ENCODE results near the gene TECPR2. TPM values are rescaled to one million over a fixed set of nuclear protein-coding genes. Genes with fewer than 3 reads are reported as not detected.

The TECPR2 gene
- total and polyA plus RNA-seq, 10 of the 15 experiments (the other 5 are each of a cell fraction or from before 2014, with no cell fraction given): 0.15 to 10.0 (median 3.0) TPM

- intact Hi-C loops (cut with micrococcal nuclease; ENCODE audit: unreplicated experiment): no loop called here
These were observed 16.1 kb upstream of the TECPR2 start for GRCh38 chr14:102346645-102347044.

More at GRCh38 chr14:102346645-102347044, 16.1 kb upstream of the TECPR2 start:
- TF ChIP-seq MYC (IDR thresholded peaks at IDR 0.05; ENCODE audit: insufficient read depth, insufficient read length, insufficient replicate concordance, low read length, severe bottlenecking) (no peak), EGR1 (IDR thresholded peaks at IDR 0.05; ENCODE audit: borderline replicate concordance in 1 of 2, low read depth in 2 of 2, low read length in 2 of 2) (no peak), SIN3A (IDR thresholded peaks at IDR 0.05; ENCODE audit: low read depth, low read length) (no peak), SIX5 (IDR thresholded peaks at IDR 0.05; ENCODE audit: low read depth, low read length, severe bottlenecking) (no peak), ZNF687 (IDR thresholded peaks at IDR 0.05) (no peak), SUZ12 (IDR thresholded peaks at IDR 0.05; ENCODE audit: unreplicated experiment) (no peak), SKIL (IDR thresholded peaks at IDR 0.05; ENCODE audit: low read depth, poor library complexity, severe bottlenecking) (no peak), TAF1 (IDR thresholded peaks at IDR 0.05; ENCODE audit: borderline replicate concordance, low read depth, low read length) (no peak), E4F1 (IDR thresholded peaks at IDR 0.05; ENCODE audit: borderline replicate concordance, partially characterized antibody) (no peak), POLR2AphosphoS2 (IDR thresholded peaks at IDR 0.05; ENCODE audit: low read depth, low read length) (no peak), USF1 (IDR thresholded peaks at IDR 0.05; ENCODE audit: borderline replicate concordance, extremely low read length, insufficient read depth, low read depth, low read length) (no peak), ZSCAN29 (IDR thresholded peaks at IDR 0.05) (no peak), NR2F1 (conservative IDR thresholded peaks at IDR 0.05) (no peak), DPF2 (IDR thresholded peaks at IDR 0.05) (no peak)
- Histone ChIP-seq H3K79me2 (ENCODE audit: control insufficient read depth, insufficient read depth, low read length) (no peaks in the 10 kb centered on the region), H3K9ac (ENCODE audit: control insufficient read depth, insufficient read depth, low read length) (no peak overlapping the region), H3K27ac (ENCODE audit: control insufficient read depth, insufficient read depth) (no peak overlapping the region), H3K4me1 (ENCODE audit: control insufficient read depth, insufficient read depth, low read length) (no peaks in the 10 kb centered on the region), H3K4me3 (no peak overlapping the region), H3K36me3 (ENCODE audit: control insufficient read depth in 2 of 2, insufficient read depth in 2 of 2, low read length in 1 of 2) (peaks cover 0 to 13% of the 10 kb centered on the region in 2 experiments; a peak in 3 of 4 replicates), H2AFZ (ENCODE audit: control insufficient read depth, low read depth, low read length) (no peak overlapping the region), H4K20me1 (ENCODE audit: control insufficient read depth, insufficient read depth) (no peaks in the 10 kb centered on the region), H3K9me3 (replicated peaks; ENCODE audit: control insufficient read depth, insufficient read depth, low read length) (no peaks in the 10 kb centered on the region), H3K27me3 (replicated peaks in 1 of 2; ENCODE audit: control insufficient read depth in 2 of 2, insufficient read depth in 2 of 2, low read length in 1 of 2) (no peaks in the 10 kb centered on the region), H3K4me2 (ENCODE audit: control insufficient read depth, insufficient read depth) (no peak overlapping the region)
- FAIRE-seq (no peak), DNase-seq (ENCODE audit: low read depth, low spot score) (no peak), ATAC-seq (no peak)
- ChIA-PET CTCF (no interaction called here), SMC1A (ENCODE audit: uncharacterized antibody, unreplicated experiment) (no interaction called here), POLR2A (interaction anchor here (0.6 kb wide), 1 partner anchor 10 kb away, joined by 3 read pairs; no protein-coding TSS in a partner anchor), RAD21 (ENCODE audit: unreplicated experiment) (no interaction called here)
- in situ Hi-C loops (cut with MboI): no loop called here
- 89% methylated on average over 4 of the region's 4 CpGs for WGBS (ENCODE audit: insufficient coverage, insufficient replicate concordance, low lambda C conversion rate, missing lambda C conversion rate)
- no TSS peak for BruUV-seq (replicated peaks)

Measured in GM12878 (cell line).